Suppressor macrophage treated with lipopolysaccharide for 1 hour (primary cell): ENCODE data around the gene DIP2C.
"Not testable (repeated sequence)": the region's sequence is repeated elsewhere in the genome, so short reads cannot be mapped to it uniquely, and the experiment has no call there.

Source experiments
- DNase-seq, 3 donors: peaks; one replicate each; pipeline ENCODE4 v3.0.0-alpha.2; 2020 to 2022

The DIP2C gene

GRCh38 chr10:607545-608185, 81.8 kb downstream of the DIP2C start:
- DNase-seq: no peak

GRCh38 chr10:606762-607544, 82.5 kb downstream of the DIP2C start:
- no peak for DNase-seq

GRCh38 chr10:605632-606325, 83.7 kb downstream of the DIP2C start:
- no peak for DNase-seq

- DNase-seq: no peak
These were observed 84.5 kb downstream of the DIP2C start for GRCh38 chr10:604716-605631.

GRCh38 chr10:603745-604144, 85.7 kb downstream of the DIP2C start:
- DNase-seq: no peak

- no peak for DNase-seq
These were observed 87.0 kb downstream of the DIP2C start for GRCh38 chr10:602391-603005.

GRCh38 chr10:601660-601963, 87.9 kb downstream of the DIP2C start:
- DNase-seq: no peak

- no peak for DNase-seq
These were observed 88.4 kb downstream of the DIP2C start for GRCh38 chr10:600876-601659.

- peak; percentile 36 to 69 (median 50) for DNase-seq
These were observed 89.2 kb downstream of the DIP2C start for GRCh38 chr10:600234-600633.

- no peak for DNase-seq
These were observed 89.7 kb downstream of the DIP2C start for GRCh38 chr10:599767-600166.

GRCh38 chr10:598415-599170, 90.9 kb downstream of the DIP2C start:
- peak; percentile 25 to 81 (median 38) for DNase-seq

GRCh38 chr10:597976-598375, 91.5 kb downstream of the DIP2C start:
- no peak for DNase-seq

GRCh38 chr10:596725-597345, 92.6 kb downstream of the DIP2C start:
- DNase-seq: no peak

- not testable (repeated sequence) for DNase-seq
These were observed 93.3 kb downstream of the DIP2C start for GRCh38 chr10:596131-596530.

- no peak for DNase-seq
These were observed 94.0 kb downstream of the DIP2C start for GRCh38 chr10:595473-595872.

- no peak for DNase-seq
These were observed 94.7 kb downstream of the DIP2C start for GRCh38 chr10:594584-595270.

- DNase-seq: no peak
These were observed 95.5 kb downstream of the DIP2C start for GRCh38 chr10:593901-594457.

GRCh38 chr10:593421-593820, 96.0 kb downstream of the DIP2C start:
- DNase-seq: no peak

- DNase-seq: no peak
These were observed 96.5 kb downstream of the DIP2C start for GRCh38 chr10:593016-593415.
